GM12892 (cell line): ENCODE data around the gene RAB40A.
A peak's percentile ranks its signal among the peaks of the same experiment; 100 is the strongest.
"Not testable (repeated sequence)": the region's sequence is repeated elsewhere in the genome, so short reads cannot be mapped to it uniquely, and the experiment has no call there.

Source experiments
- DNase-seq: peaks from one replicate; pipeline ENCODE4 v3.0.0; 2011; ENCODE audit not compliant: insufficient read length
- FAIRE-seq: peaks from 2 replicates; lab custom pipeline; 2011; peaks lifted over from hg19 to GRCh38; lab: Jason Lieb, UNC
- POLR2A ChIP-seq: IDR thresholded peaks from 2 replicates; pipeline ENCODE4 v1.6.1; 2011; ENCODE audit warnings: low read depth, low read length, control low read depth
- POLR2AphosphoS5 ChIP-seq: IDR thresholded peaks from 2 replicates; pipeline ENCODE4 v1.6.1; 2011; ENCODE audit warnings: low read depth, low read length, control low read depth
- TAF1 ChIP-seq: IDR thresholded peaks from 2 replicates; pipeline ENCODE4 v1.6.1; 2011; ENCODE audit warnings: low read depth, mild to moderate bottlenecking, control low read depth, low read length, borderline replicate concordance

Gene RAB40A

DNA sequence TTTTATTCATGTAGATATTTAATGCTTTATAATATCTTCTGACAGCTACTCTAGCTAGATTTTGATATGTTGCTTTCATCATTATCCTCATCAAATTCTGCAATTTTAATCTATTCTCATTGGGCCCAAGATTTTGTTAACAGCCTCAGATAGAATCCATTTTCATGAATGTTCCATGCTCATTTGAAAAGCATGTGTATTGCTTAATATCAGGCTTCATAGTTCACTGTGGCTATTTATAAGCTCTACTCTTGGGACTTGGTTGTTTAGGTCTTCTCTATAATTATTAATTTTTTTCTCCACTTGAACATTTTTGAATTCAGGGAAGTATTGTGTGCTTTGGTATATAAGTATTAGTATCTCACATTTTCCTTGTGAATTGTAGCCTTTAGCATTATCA lies 41.8 kb downstream of the RAB40A start:
- FAIRE-seq, result no peak
- no peak for DNase-seq
- TF ChIP-seq TAF1 (no peak), POLR2A (no peak), POLR2AphosphoS5 (no peak)

DNA sequence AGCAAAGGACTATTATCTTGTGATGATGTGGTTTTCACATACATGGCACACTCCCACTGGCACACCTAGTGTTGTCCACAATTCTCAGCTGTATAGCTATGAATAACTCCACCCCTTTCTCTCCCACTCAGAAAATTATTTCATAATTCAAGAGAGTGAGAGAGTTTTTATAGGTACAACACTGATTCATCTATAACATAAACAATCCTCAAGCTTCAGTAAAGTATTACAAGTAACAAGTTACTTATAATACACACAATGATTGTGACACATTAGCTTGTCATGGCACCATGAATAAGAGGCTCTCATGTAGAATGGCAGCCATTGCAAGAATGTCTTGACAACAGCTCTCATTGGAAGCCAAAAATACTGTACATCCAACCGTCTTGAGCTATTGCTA lies 43.9 kb downstream of the RAB40A start:
- no peak for FAIRE-seq
- no peak for DNase-seq
- TF ChIP-seq TAF1 (no peak), POLR2A (no peak), POLR2AphosphoS5 (no peak)

DNA sequence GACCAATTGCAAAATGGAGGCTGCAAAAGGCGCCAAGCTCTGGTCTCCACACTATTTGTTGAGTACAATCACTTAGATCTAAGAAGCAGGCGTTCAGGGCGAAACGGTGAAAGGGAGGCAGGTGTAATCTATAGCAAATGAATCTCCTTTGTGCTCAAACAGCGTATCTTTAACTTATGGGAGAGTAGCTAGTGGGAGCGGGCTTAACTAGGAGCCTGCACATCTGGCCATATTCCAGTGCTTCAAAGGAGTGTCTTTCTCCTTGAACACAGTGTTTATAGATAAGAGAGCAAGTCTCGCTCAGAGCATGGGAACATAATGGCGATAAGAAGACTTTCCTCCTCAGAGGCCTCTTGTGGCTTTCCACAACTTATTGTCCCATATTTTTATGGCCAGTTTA lies 49.3 kb downstream of the RAB40A start:
- FAIRE-seq, result not testable (repeated sequence)

DNA sequence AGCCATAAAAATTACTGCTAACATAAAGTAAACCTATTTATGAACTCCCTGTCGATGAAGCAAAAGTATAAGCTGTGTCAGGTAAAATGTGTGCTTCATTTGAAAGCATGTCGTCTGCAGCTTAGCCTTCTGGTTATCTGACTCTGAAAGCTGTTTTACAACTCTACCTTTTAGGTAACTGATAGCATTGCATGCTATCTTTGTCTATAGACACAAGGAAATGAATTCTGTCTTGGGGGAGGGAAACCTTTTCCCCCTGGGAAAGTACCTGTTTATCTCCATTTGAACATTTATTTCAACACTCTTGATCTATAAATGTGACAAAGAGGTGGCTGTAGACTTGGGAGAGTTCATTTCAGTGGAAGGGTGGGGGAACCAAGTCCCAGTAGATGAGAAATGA lies 51.4 kb downstream of the RAB40A start:
- no peak for DNase-seq
- TF ChIP-seq TAF1, result no peak
- no peak for FAIRE-seq

More for the DNA sequence above, 49.3 kb downstream of the RAB40A start:
- DNase-seq, result not testable (repeated sequence)

DNA sequence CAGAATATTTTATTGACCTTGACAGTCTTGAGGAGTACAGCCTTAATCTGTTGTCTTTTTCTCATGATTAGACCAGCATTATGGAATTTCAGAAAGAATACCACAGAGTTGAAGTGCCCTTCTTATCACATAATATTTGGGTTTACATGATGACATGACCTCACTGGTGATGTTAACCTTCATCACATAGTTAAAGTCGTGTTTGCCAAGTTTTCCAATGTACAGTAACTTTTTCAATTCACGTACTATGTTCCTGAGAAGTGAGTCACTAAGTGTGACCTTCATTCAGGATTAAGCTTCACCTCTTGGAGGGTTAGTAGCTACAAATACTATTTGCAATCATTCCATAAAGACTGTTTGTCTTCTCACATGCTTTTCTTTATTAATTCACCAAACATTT lies 52.1 kb downstream of the RAB40A start:
- no peak for DNase-seq
- no peak for TF ChIP-seq POLR2AphosphoS5
- TF ChIP-seq POLR2A, result no peak
- no peak for TF ChIP-seq TAF1
- FAIRE-seq, result peak; percentile 76

DNA sequence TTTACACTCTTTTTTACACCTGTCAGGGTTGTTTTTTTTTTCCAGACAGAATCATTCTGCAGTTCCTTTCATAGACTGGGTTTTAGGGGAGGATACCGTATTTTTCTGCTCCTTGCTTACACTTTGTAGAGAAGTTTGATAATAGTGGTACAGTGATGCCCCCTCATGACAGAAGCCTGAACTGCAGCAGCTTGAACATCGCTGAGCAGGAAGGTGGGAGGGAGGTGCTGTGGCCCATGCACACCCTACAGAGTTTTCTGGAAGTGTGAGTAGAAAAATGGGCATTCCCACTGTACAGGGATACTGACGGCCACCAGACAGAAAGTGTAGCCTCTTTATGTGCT lies 54.5 kb downstream of the RAB40A start:
- DNase-seq (no peak), FAIRE-seq (peak; percentile 78)
- no peak for TF ChIP-seq POLR2AphosphoS5
- TF ChIP-seq TAF1, result no peak

DNA sequence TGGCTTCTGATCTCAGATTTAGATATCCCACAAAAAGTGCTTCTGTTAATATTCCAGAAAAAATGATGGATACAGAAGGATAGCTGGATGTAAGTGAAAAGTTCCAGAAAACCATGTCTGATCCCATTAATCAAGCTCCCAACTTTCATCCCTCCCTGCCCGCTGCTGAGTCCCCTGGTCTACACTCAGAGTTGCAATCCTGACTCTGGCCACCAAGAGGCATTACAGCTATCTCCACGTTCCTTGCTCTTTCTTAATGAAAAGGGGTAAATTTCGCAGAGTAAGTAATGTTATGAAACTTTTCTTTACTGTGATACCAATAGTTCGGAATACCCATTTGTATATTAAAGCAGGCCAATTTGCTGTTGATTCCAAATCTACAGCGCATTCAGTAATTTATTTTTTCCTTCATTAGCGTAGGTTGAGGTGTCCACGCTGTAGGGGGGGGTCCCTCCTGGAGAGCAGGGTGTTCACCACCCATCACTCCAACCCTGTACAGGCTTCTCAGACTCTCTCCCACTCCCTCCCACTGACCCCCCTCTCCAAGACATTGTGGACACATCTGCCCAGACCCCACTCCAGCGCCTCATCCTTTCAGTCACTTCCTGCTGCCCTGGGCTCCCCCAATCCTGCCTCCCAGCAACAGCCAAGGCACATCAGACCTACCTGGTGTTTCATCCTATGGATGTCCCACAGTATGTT lies 55.1 kb downstream of the RAB40A start:
- TF ChIP-seq TAF1, result no peak
- no peak for TF ChIP-seq POLR2AphosphoS5
- no peak for TF ChIP-seq POLR2A
- no peak for DNase-seq
- peak; percentile 79 for FAIRE-seq

DNA sequence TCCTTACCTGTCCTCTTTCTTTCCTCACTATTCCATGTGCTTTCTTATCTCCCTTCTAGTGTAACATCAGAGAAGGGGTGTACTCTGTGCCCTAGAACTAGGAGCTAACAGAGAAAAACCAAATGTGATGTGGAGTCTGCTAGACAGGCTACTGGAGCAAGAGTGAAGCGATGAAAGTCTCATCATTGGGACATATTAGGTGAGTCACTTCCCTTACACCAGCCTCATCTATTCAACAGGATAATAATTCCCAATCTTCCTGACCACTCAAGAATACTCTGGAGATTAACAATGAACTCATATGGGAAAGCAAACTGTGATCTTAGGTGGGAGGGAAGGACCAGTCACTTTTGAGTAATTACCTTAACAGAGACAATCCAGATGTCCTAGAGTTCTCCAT lies 58.1 kb downstream of the RAB40A start:
- DNase-seq, result no peak
- no peak for FAIRE-seq
- TF ChIP-seq POLR2AphosphoS5 (no peak), POLR2A (no peak), TAF1 (no peak)

DNA sequence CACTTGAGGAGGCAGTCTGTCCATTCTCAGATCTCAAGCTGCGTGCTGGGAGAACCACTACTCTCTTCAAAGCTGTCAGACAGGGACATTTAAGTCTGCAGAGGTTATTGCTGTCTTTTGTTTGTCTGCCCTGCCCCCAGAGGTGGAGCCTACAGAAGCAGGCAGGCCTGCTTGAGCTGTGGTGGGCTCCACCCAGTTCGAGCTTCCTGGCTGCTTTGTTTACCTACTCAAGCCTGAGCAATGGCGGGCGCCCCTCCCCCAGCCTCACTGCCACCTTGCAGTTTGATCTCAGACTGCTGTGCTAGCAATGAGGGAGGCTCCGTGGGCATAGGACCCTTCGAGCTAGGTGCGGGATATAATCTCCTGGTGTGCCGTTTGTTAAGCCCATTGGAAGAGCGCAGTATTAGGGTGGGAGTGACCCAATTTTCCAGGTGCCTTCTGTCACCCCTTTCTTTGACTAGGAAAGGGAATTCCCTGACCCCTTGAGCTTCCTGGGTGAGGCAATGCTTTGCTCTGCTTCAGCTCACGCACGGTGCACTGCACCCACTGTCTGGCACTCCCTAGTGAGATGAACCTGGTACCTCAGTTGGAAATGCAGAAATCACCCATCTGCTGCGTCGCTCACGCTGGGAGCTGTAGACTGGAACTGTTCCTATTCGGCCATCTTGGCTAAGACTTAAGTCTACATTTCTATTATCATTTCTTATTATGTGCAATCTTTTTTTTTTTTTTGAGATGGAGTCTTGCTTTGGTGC lies 59.1 kb downstream of the RAB40A start:
- not testable (repeated sequence) for DNase-seq

DNA sequence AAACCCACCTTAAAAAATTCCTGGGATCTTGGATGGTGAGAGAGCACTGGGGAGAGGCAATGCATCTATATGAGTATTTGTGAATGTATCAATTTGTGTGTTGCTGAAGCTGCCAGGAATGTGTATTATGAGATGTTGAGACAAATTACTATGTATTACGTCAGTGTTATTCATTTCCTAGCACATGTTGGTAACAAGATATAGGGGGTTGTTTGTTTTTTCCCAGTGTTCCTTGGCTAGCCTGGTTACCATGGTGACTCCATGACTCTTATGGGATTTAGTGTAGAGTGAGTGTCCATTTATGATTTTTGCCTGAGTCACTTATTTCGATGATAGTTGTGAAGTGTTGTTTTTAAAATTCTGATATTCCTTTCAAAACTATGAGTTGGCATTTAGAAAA lies 65.6 kb downstream of the RAB40A start:
- no peak for DNase-seq
- no peak for FAIRE-seq
- TF ChIP-seq TAF1 (no peak), POLR2A (no peak), POLR2AphosphoS5 (no peak)

More for the DNA sequence above, 59.1 kb downstream of the RAB40A start:
- not testable (repeated sequence) for FAIRE-seq
